ENCODE results near the gene SSMEM1.
"Not testable (repeated sequence)": the region's sequence is repeated elsewhere in the genome, so short reads cannot be mapped to it uniquely, and the experiment has no call there.

The SSMEM1 gene

DNA sequence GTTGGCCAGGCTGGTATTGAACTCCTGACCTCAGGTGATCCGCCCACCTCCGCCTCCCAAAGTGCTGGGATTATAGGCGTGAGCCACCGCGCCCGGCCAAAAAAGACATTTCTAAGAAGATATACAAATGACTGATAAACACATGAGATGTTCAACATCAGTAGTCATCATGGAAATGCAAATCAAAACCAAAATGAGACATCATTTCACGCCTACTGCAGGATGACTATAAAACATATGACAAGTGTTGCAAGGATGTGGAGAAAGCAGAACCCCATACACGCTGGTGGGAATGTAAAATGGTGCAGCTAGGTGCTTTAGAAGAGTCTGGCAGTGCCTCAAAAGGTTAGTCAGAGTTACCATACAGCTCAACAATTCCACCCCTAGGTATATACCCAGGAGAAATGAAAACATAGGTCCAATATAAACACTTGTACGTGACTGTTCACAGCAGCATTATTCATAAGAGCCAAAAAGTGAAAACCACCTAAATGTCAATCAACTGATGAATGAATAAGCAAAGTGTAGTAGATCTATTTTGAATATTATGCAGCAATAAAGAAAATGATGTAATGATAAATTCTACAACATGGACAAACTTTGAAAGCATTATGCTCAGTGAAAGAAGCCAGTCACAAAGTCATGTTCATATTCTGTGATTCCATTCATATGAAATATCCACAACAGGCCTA lies 26.9 kb upstream of the SSMEM1 start:
- DNase-seq (ENCODE audit: low read depth in 2 of 2), result peak in 1 of 2 donors; percentile 77

DNA sequence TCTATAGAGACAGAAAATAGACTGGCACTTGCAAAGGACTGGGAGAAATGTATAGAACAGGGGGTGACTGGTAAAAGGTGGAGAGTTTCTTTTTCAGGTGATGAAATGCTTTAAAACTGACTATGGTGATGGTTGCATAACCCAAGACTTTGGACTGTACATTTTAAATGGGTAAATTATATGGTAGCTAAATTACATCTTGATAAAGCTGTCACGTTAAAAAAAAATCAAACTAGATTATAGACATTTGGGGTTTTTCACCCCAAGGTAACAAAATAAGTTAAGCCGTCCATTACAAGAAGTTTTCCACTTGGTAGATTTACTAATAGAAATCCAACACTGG lies 26.4 kb upstream of the SSMEM1 start:
- TF ChIP-seq, protein P1, sequence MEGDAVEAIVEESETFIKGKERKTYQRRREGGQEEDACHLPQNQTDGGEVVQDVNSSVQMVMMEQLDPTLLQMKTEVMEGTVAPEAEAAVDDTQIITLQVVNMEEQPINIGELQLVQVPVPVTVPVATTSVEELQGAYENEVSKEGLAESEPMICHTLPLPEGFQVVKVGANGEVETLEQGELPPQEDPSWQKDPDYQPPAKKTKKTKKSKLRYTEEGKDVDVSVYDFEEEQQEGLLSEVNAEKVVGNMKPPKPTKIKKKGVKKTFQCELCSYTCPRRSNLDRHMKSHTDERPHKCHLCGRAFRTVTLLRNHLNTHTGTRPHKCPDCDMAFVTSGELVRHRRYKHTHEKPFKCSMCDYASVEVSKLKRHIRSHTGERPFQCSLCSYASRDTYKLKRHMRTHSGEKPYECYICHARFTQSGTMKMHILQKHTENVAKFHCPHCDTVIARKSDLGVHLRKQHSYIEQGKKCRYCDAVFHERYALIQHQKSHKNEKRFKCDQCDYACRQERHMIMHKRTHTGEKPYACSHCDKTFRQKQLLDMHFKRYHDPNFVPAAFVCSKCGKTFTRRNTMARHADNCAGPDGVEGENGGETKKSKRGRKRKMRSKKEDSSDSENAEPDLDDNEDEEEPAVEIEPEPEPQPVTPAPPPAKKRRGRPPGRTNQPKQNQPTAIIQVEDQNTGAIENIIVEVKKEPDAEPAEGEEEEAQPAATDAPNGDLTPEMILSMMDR (IDR thresholded peaks at IDR 0.05; ENCODE audit: low read depth, low read length), result no peak
- DNase-seq (ENCODE audit: low read depth in 2 of 2), result no peak
- no peak overlapping the region for H3K4me3 ChIP-seq (replicated peaks in 1 of 2; ENCODE audit: low read depth in 2 of 2, low read length in 2 of 2)

More for the DNA sequence above, 26.9 kb upstream of the SSMEM1 start:
- TF ChIP-seq, protein P1 (IDR thresholded peaks at IDR 0.05; ENCODE audit: low read depth, low read length), result no peak
- H3K4me3 ChIP-seq (replicated peaks in 1 of 2; ENCODE audit: low read depth in 2 of 2, low read length in 2 of 2), result no peak overlapping the region

DNA sequence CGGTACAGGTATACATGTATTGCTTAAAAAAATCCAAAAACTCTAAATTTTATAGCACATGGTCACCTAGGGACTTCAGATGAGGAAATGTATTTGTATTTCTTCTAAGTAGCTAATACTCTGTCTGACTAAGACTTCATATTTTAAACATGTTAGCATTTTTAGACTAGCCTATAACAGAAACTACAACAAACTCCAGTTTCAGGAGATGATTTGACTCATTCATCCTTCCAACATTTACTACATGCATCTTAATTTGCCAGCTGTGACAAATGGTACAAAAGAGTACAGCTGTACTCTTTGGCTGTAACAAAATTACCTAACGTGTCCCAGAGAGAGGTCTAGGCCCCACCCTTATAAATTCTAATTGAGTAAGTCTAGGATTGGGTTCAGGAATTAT lies 24.7 kb upstream of the SSMEM1 start:
- no peak overlapping the region for H3K4me3 ChIP-seq (replicated peaks in 1 of 2; ENCODE audit: low read depth in 2 of 2, low read length in 2 of 2)
- TF ChIP-seq, protein P1 (IDR thresholded peaks at IDR 0.05; ENCODE audit: low read depth, low read length), result no peak
- peak in 1 of 2 donors; percentile 3 for DNase-seq (ENCODE audit: low read depth in 2 of 2)

DNA sequence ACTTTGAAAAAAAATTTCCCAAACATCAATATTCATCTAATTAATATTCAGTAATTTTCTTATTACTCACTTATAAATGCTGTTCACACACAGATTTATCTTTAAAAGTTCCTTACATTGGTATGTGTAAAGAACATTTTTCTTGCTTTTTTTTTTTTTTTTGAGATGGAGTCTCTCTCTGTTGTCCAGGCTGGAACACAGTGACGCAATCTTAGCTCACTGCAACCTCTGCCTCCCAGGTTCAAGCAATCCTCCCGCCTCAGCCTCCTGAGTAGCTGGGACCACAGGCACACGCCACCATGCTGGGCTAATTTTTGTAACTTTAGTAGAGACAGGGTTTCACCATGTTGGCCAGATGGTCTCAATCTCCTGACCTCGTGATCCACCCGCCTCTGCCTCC lies 23.3 kb upstream of the SSMEM1 start:
- DNase-seq (ENCODE audit: low read depth in 2 of 2); H3K4me3 ChIP-seq (replicated peaks in 1 of 2; ENCODE audit: low read depth in 2 of 2, low read length in 2 of 2): not testable (repeated sequence)

GRCh38 chr7:130187360-130187759 lies 20.3 kb upstream of the SSMEM1 start:
- TF ChIP-seq, protein P1 (IDR thresholded peaks at IDR 0.05; ENCODE audit: low read depth, low read length), result no peak
- no peak for DNase-seq (ENCODE audit: low read depth in 2 of 2)
- H3K4me3 ChIP-seq (replicated peaks in 1 of 2; ENCODE audit: low read depth in 2 of 2, low read length in 2 of 2), result no peak overlapping the region

DNA sequence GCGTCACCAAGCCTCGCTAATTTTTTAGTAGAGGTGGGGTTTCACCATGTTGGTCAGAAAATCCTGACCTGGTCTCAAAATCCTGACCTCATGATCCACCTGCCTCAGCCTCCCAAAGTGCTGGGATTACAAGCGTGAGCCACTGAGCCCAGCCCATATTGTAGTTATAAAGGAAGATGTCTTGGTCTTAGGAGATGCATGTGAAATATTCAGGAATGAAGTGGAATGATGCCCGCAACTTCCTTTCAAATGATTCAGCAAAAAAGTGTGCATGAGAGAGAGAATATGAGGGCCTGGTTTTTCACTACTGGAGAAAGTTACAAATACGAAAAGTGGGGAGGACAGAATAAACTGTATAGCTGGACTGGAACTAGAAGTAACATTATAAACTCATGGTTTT lies 18.3 kb upstream of the SSMEM1 start:
- H3K4me3 ChIP-seq (replicated peaks in 1 of 2; ENCODE audit: low read depth in 2 of 2, low read length in 2 of 2), result no peak overlapping the region
- peak; percentile 34 to 46 for DNase-seq (ENCODE audit: low read depth in 2 of 2)
- TF ChIP-seq, protein P1 (IDR thresholded peaks at IDR 0.05; ENCODE audit: low read depth, low read length), result no peak

DNA sequence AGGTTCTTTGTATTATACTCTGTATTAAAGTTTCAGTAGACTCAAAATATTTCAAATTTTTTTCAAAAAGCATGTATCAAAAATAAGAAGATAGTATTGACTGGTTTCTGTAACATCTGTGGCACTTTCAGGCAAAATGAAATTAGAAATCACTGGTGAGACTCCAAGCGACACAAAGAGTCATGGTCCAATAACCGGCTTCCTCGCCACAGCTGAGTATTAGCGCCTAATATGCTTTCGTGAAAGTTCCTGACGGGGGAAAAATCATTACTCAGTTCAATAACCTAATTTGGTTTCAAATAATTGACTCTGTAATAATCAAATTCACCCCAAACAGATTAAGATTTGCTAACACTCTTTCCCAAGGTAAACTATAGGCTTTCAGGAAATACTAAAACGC lies 15.9 kb upstream of the SSMEM1 start:
- no peak for DNase-seq (ENCODE audit: low read depth in 2 of 2)
- H3K4me3 ChIP-seq (replicated peaks in 1 of 2; ENCODE audit: low read depth in 2 of 2, low read length in 2 of 2), result no peak overlapping the region
- TF ChIP-seq, protein P1 (IDR thresholded peaks at IDR 0.05; ENCODE audit: low read depth, low read length), result no peak

Measured in cardiac fibroblast (primary cell).